Fibroblast of lung (primary cell): Measurements from ENCODE around the gene VAC14. TPM values are rescaled to one million over a fixed set of nuclear protein-coding genes. Genes with fewer than 3 reads are reported as not detected.

Source experiments
- DNase-seq, 2 donors: peaks; one replicate each; pipeline versions ENCODE4 v3.0.0 to v3.0.0-alpha.2; 2010; ENCODE audit warnings: low read depth in 2 of 2
- H2AFZ ChIP-seq: 2 replicates; pipeline ENCODE4 v1.5.1; 2012; ENCODE audit warnings: low read length, control low read depth, inconsistent platforms
- H3K27ac ChIP-seq: 2 replicates; pipeline ENCODE4 v1.5.1; 2011; ENCODE audit warnings: low read length, control low read depth; ENCODE audit not compliant: insufficient read depth
- H3K27me3 ChIP-seq: 2 replicates; pipeline ENCODE4 v1.5.1; 2011; ENCODE audit warnings: mild to moderate bottlenecking, low read length; ENCODE audit not compliant: control insufficient read depth, insufficient read depth
- H3K36me3 ChIP-seq: 2 replicates; pipeline ENCODE4 v1.5.1; 2011; ENCODE audit warnings: low read length; ENCODE audit not compliant: control insufficient read depth, insufficient read depth
- H3K4me1 ChIP-seq: 2 replicates; pipeline ENCODE4 v1.5.1; 2011; ENCODE audit warnings: low read length; ENCODE audit not compliant: control insufficient read depth, insufficient read depth; ENCODE audit errors: extremely low read depth
- H3K4me2 ChIP-seq: 2 replicates; pipeline ENCODE4 v1.5.1; 2011; ENCODE audit warnings: low read length, control low read depth; ENCODE audit not compliant: insufficient read depth; ENCODE audit errors: extremely low read depth
- H3K4me3 ChIP-seq, 4 experiments: fragments of 200-600 bp in 1 of 4; sonication (generic) in 1 of 4; replicated peaks in 1 of 4; 2 replicates each; pipeline ENCODE4 v1.5.1; 2011 to 2016; ENCODE audit warnings: low read length in 4 of 4, low read depth in 3 of 4, mild to moderate bottlenecking in 3 of 4, control low read depth in 2 of 4, inconsistent platforms in 1 of 4, mixed read lengths in 1 of 4; ENCODE audit not compliant: insufficient read depth in 1 of 4; ENCODE audit errors: control extremely low read depth in 1 of 4
- H3K79me2 ChIP-seq: 2 replicates; pipeline ENCODE4 v1.5.1; 2012; ENCODE audit warnings: mild to moderate bottlenecking, low read length, inconsistent platforms; ENCODE audit not compliant: control insufficient read depth, insufficient read depth
- H3K9ac ChIP-seq: 2 replicates; pipeline ENCODE4 v1.5.1; 2011; ENCODE audit warnings: mild to moderate bottlenecking, low read length, control low read depth; ENCODE audit not compliant: insufficient read depth
- H3K9me3 ChIP-seq: 2 replicates; pipeline ENCODE4 v1.5.1; 2012; ENCODE audit warnings: low read depth, low read length; ENCODE audit not compliant: control insufficient read depth, insufficient read depth
- H4K20me1 ChIP-seq: 2 replicates; pipeline ENCODE4 v1.5.1; 2011; ENCODE audit warnings: low read length; ENCODE audit not compliant: control insufficient read depth, insufficient read depth; ENCODE audit errors: extremely low read depth
- CTCF ChIP-seq, 2 donors: IDR thresholded peaks in 1 of 2; conservative IDR thresholded peaks in 1 of 2; 1 replicate in 1 of 2; 2 replicates in 1 of 2; pipeline ENCODE4 v1.5.1; 2011 to 2012; ENCODE audit warnings: low read length in 2 of 2, control low read depth in 1 of 2, inconsistent platforms in 1 of 2, low read depth in 1 of 2, mild to moderate bottlenecking in 1 of 2
- EZH2 ChIP-seq: IDR thresholded peaks from 2 replicates; pipeline ENCODE4 v1.5.1; 2012; ENCODE audit warnings: low read length, control low read depth, mild to moderate bottlenecking; ENCODE audit errors: missing control alignments
- polyA plus RNA-seq, 2 donors: library from polyadenylated mRNA; depleted of rRNA in 1 of 2; stranded (reverse) in 1 of 2; unstranded in 1 of 2; fragments of >200 nt; gene quantifications; 2 replicates each; pipeline ENCODE4 v1.2.1, GENCODE V29; 2011 to 2012; ENCODE audit warnings: missing spikeins in 1 of 2
- total RNA-seq: library from RNA; depleted of rRNA; stranded (reverse); fragments of >200 nt; gene quantifications from 2 replicates; pipeline ENCODE4 v1.2.1, GENCODE V29; 2014

VAC14 gene
- total and polyA plus RNA-seq, 2 donors (not counting 1 experiment from before 2014, with no cell fraction given), result 25.0 to 29.2 TPM

- Histone ChIP-seq H3K27me3 (no peaks in the 10 kb centered on the region), H3K36me3 (no peaks in the 10 kb centered on the region), H3K4me3 (no peak overlapping the region), H3K27ac (peak overlapping the region; percentile 100), H2AFZ (no peak overlapping the region), H3K9me3 (no peaks in the 10 kb centered on the region), H3K4me1 (peaks cover 50% of the 10 kb centered on the region), H3K9ac (peak overlapping the region; percentile 16), H4K20me1 (no peaks in the 10 kb centered on the region), H3K79me2 (no peaks in the 10 kb centered on the region), H3K4me2 (no peak overlapping the region)
- no peak for DNase-seq
- TF ChIP-seq EZH2, result no peak
- TF ChIP-seq CTCF (conservative IDR thresholded peaks at IDR 0.05 in 1 of 2, IDR thresholded peaks at IDR 0.05 in 1 of 2; ENCODE audit: low read depth in 1 of 2, low read length in 2 of 2), result no peak
Measured at GRCh38 chr16:70739389-70739788, 61.6 kb downstream of the VAC14 start.

GRCh38 chr16:70738083-70738977 lies 62.6 kb downstream of the VAC14 start:
- Histone ChIP-seq H3K4me2 (peak overlapping the region; percentile 61), H3K36me3 (no peaks in the 10 kb centered on the region), H3K4me1 (peaks cover 50% of the 10 kb centered on the region), H2AFZ (no peak overlapping the region), H4K20me1 (no peaks in the 10 kb centered on the region), H3K27ac (peak overlapping the region; percentile 100), H3K79me2 (no peaks in the 10 kb centered on the region), H3K9me3 (no peaks in the 10 kb centered on the region), H3K9ac (peak overlapping the region; percentile 82), H3K27me3 (no peaks in the 10 kb centered on the region), H3K4me3 (peak overlapping the region in 1 of 4 experiments; percentile 41)
- TF ChIP-seq EZH2 (no peak), CTCF (conservative IDR thresholded peaks at IDR 0.05 in 1 of 2, IDR thresholded peaks at IDR 0.05 in 1 of 2; ENCODE audit: low read depth in 1 of 2, low read length in 2 of 2) (peak; percentile 87 to 90)
- peak; percentile 40 to 96 for DNase-seq

GRCh38 chr16:70737377-70738082 lies 63.4 kb downstream of the VAC14 start:
- peak overlapping the region in 1 of 4 experiments; percentile 41 for H3K4me3 ChIP-seq
- no peak overlapping the region for H2AFZ ChIP-seq
- peak overlapping the region; percentile 100 for H3K27ac ChIP-seq
- H3K9me3 ChIP-seq, result no peaks in the 10 kb centered on the region
- no peaks in the 10 kb centered on the region for H3K27me3 ChIP-seq
- H3K79me2 ChIP-seq, result no peaks in the 10 kb centered on the region
- peak overlapping the region; percentile 82 for H3K9ac ChIP-seq
- DNase-seq, result peak; percentile 80 to 100
- H3K36me3 ChIP-seq, result no peaks in the 10 kb centered on the region
- peak overlapping the region; percentile 61 for H3K4me2 ChIP-seq
- H3K4me1 ChIP-seq, result peaks cover 50% of the 10 kb centered on the region
- H4K20me1 ChIP-seq, result no peaks in the 10 kb centered on the region
- TF ChIP-seq EZH2 (no peak), CTCF (conservative IDR thresholded peaks at IDR 0.05 in 1 of 2, IDR thresholded peaks at IDR 0.05 in 1 of 2; ENCODE audit: low read depth in 1 of 2, low read length in 2 of 2) (no peak)
